Measurements from ENCODE around the gene HHAT. TPM values are rescaled to one million over a fixed set of nuclear protein-coding genes. Genes with fewer than 3 reads are reported as not detected.
A peak's percentile ranks its signal among the peaks of the same experiment; 100 is the strongest.

Gene HHAT
- total RNA-seq, 4 donors from 2014 or later: 4.8 to 5.9 (median 5.3) TPM

DNA sequence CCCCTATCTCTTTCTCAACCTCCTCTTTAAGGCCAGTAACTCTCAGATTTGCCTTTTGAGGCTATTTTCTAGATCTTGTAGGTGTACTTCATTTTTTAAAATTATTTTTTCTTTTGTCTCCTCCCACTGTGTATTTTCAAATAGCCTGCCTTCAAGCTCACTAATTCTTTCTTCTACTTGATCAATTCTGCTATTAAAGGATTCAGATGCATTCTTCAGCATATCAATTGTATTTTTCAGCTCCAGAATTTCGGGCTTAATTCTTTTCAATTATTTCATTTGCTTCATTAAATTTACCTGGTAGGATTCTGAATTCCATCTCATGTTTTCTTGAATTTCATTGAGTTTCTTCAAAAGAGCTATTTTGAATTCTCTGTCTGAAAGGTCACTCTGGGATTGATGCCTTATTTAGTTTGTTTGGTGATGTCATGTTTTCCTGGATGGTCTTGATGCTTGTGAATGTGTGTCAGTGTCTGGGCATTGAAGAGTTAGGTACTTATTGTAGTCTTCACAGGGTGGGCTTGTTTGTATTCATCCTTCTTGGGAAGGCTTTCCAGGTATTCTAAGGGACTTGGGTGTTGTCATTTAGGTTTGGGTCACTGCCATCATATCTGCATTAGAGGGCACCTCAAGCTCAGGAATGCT, 3.6 kb upstream of the HHAT start:
- Histone ChIP-seq H3K9me3 (peaks cover 0 to 15% (median 0%) of the 10 kb centered on the region in 4 donors), H3K27ac (no peak overlapping the region), H3K4me3 (no peak overlapping the region), H3K4me1 (peaks cover 0 to 19% (median 4%) of the 10 kb centered on the region in 4 donors), H3K36me3 (no peaks in the 10 kb centered on the region), H3K27me3 (no peaks in the 10 kb centered on the region)
- DNase-seq (ENCODE audit: low spot score in 2 of 2): no peak
- 91 to 97% methylated on average over 1 of the region's 1 CpG for WGBS, 2 donors
- TF ChIP-seq POLR2A (IDR thresholded peaks at IDR 0.05) (no peak), EP300 (IDR thresholded peaks at IDR 0.05) (no peak)
- TF ChIP-seq, protein P1, sequence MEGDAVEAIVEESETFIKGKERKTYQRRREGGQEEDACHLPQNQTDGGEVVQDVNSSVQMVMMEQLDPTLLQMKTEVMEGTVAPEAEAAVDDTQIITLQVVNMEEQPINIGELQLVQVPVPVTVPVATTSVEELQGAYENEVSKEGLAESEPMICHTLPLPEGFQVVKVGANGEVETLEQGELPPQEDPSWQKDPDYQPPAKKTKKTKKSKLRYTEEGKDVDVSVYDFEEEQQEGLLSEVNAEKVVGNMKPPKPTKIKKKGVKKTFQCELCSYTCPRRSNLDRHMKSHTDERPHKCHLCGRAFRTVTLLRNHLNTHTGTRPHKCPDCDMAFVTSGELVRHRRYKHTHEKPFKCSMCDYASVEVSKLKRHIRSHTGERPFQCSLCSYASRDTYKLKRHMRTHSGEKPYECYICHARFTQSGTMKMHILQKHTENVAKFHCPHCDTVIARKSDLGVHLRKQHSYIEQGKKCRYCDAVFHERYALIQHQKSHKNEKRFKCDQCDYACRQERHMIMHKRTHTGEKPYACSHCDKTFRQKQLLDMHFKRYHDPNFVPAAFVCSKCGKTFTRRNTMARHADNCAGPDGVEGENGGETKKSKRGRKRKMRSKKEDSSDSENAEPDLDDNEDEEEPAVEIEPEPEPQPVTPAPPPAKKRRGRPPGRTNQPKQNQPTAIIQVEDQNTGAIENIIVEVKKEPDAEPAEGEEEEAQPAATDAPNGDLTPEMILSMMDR (IDR thresholded peaks at IDR 0.05): no peak

DNA sequence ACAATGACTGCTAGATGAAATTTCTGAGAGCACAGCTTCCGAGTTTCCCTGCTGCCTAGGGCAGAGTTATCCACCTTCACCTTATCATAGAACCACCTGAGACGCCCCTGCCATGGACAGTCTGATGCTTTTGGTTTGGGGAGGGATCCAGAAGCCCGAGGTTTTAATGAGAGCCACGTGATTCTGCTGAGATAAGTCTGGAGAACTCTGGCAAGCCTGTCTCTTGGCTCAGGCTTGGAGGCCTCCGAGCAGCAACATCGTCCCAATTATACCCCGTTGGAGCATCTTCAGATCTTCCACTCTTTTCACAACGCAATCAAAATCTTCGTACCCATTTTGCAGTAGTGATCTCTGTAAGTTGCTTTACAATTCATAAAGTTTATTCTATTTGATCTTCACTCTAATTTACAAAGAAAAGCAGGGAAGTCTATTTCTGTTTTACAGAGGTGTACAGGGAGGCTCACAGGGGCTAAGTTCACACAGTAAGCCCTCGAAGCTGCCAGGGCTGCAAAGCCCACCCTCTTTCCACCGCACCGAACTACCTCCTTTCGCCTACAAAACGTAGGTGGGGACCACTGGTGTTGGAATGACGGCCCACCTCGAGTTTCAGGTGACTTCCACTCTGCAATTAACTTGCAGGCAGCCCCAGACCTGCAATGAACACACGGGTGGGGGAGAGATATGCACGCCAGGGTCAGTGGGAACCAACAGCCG, 513 bp upstream of the HHAT start:
- H3K27me3 ChIP-seq: no peaks in the 10 kb centered on the region
- TF ChIP-seq, protein P1 (IDR thresholded peaks at IDR 0.05): no peak
- TF ChIP-seq EP300 (IDR thresholded peaks at IDR 0.05): no peak
- TF ChIP-seq POLR2A (IDR thresholded peaks at IDR 0.05): no peak

DNA sequence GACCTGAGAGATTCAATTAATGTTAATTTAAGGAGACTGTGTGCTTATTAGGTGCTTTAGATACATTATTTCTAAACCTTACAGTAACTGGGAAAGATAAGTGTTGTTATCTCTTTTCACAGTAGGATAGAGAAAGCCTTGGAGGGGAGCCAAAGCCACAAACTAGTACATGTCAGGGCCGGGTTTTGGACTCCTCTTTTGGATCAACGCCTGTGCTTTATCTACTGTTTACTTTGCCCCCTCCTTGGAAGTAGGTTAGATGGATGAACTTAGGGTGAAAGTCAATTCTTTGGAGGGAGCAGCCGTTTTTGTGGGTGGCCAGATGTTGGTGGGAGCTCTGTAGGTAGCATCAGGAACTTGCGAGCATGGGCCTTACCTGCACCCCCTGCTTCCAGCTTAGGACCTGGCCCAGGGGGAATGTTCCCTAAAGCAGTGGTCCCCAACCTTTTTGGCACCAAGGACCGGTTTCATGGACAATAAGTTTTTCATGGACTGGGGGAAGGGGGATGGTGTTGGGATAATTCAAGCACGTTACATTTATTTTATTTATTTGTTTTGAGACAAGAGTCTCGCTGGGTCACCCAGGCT, 1.7 kb downstream of the HHAT start:
- Histone ChIP-seq H3K27me3 (no peaks in the 10 kb centered on the region), H3K4me3 (no peak overlapping the region), H3K4me1 (peaks cover 0 to 23% (median 4%) of the 10 kb centered on the region in 4 donors), H3K9me3 (peaks cover 0 to 3% (median 0%) of the 10 kb centered on the region in 4 donors), H3K36me3 (no peaks in the 10 kb centered on the region), H3K27ac (no peak overlapping the region)
- DNase-seq (ENCODE audit: low spot score in 2 of 2): no peak
- WGBS, 2 donors: 63 to 68% methylated on average over 6 to 7 of the region's 7 CpGs
- TF ChIP-seq POLR2A (IDR thresholded peaks at IDR 0.05): no peak
- TF ChIP-seq, protein P1 (IDR thresholded peaks at IDR 0.05): no peak

More for the DNA sequence above, 513 bp upstream of the HHAT start:
- Histone ChIP-seq H3K9me3 (peaks cover 0 to 15% (median 0%) of the 10 kb centered on the region in 4 donors), H3K4me1 (peaks cover 0 to 23% (median 4%) of the 10 kb centered on the region in 4 donors), H3K4me3 (peak overlapping the region; percentile 73 to 96 (median 81)), H3K36me3 (no peaks in the 10 kb centered on the region), H3K27ac (peak overlapping the region; percentile 91 to 98 (median 94))
- DNase-seq (ENCODE audit: low spot score in 2 of 2): no peak
- WGBS, 2 donors: 24 to 25% methylated on average over 19 of the region's 19 CpGs

DNA sequence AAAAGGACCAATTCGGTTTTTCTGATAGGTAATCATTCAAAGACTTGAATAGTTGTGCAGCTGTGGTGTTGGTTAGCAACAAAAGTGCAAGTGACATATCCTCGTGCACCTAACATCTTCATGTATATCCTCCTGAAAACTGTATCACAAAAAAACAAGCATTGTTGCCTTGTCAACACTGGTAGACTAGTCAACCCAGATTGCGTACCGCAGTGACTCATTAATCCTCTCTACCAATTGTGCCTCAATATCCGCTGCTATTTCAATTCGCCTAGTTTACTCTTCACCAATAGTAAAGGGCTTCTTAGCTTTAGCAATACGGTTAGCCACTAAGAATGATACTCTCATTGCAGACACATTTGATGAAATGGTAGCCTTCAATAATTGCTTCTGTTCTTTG, 3.5 kb downstream of the HHAT start:
- no peaks in the 10 kb centered on the region for H3K36me3 ChIP-seq
- 92 to 93% methylated on average over 7 of the region's 7 CpGs for WGBS, 2 donors

More for the DNA sequence above, 3.5 kb downstream of the HHAT start:
- H3K4me1 ChIP-seq: peaks cover 0 to 23% (median 4%) of the 10 kb centered on the region in 4 donors
- no peak overlapping the region for H3K27ac ChIP-seq
- TF ChIP-seq POLR2A (IDR thresholded peaks at IDR 0.05) (no peak), EP300 (IDR thresholded peaks at IDR 0.05) (no peak)
- TF ChIP-seq, protein P1 (IDR thresholded peaks at IDR 0.05): no peak
- DNase-seq (ENCODE audit: low spot score in 2 of 2): no peak
- no peak overlapping the region for H3K4me3 ChIP-seq
- no peaks in the 10 kb centered on the region for H3K27me3 ChIP-seq
- H3K9me3 ChIP-seq: no peaks in the 10 kb centered on the region
